ENCODE data around the gene ANTXR1. TPM values are rescaled to one million over a fixed set of nuclear protein-coding genes. Genes with fewer than 3 reads are reported as not detected.

Gene ANTXR1
- total and polyA plus RNA-seq, 2 experiments from 2014 or later: 24.0 to 36.0 TPM

- no peak for TF ChIP-seq CTCF (IDR thresholded peaks at IDR 0.05; ENCODE audit: low read depth, low read length)
Observed at GRCh38 chr2:69168144-69168813, 155.3 kb downstream of the ANTXR1 start.

DNA sequence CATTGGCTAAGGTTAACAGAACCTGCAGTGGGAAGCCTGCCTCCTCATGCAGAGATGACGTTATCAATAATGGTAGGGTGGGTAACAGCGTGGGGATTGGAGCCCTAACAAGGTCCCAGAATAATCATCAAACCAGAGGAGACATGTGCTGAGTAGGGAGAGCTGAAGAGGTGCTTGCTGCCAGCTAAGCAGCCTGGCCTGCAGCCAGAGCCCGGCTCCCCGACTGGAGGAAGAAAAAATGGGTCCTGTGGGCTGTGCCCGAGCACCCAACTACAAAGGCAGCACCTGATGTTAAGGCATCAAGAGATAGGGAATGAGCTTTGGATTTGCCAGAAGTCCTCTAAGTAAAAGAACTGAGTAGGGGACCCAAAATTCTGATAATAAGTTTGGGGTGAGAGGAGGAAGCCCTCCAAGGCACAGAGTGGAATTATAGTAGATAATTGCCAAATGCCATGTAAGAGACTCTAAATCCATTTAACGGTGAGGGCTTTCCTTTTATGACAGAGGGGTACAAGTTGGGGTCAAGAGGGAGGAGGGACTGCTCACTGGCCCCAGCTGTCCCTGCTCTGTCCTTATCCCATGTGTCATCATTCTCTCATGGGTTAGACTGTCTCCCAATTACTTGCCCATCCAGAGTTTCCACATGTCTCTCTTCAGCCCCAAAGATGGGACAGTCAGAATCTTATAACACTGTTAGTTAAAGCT is 156.1 kb downstream of the ANTXR1 start:
- no peak for DNase-seq (ENCODE audit: low read depth in 1 of 2, low spot score in 1 of 2)
- no peaks in the 10 kb centered on the region for H3K36me3 ChIP-seq
- H3K9me3 ChIP-seq (ENCODE audit: low read depth): no peaks in the 10 kb centered on the region
- no peak overlapping the region for H3K27ac ChIP-seq
- TF ChIP-seq CTCF (IDR thresholded peaks at IDR 0.05; ENCODE audit: low read depth, low read length): no peak
- no peaks in the 10 kb centered on the region for H3K27me3 ChIP-seq
- no peak overlapping the region for H3K4me3 ChIP-seq
- H3K4me1 ChIP-seq (ENCODE audit: low read depth): peaks cover 11% of the 10 kb centered on the region

More at GRCh38 chr2:69168144-69168813, 155.3 kb downstream of the ANTXR1 start:
- Histone ChIP-seq H3K9me3 (ENCODE audit: low read depth) (no peaks in the 10 kb centered on the region), H3K27ac (no peak overlapping the region), H3K4me1 (ENCODE audit: low read depth) (peaks cover 20% of the 10 kb centered on the region), H3K27me3 (no peaks in the 10 kb centered on the region), H3K36me3 (no peaks in the 10 kb centered on the region), H3K4me3 (no peak overlapping the region)
- no peak for DNase-seq (ENCODE audit: low read depth in 1 of 2, low spot score in 1 of 2)

DNA sequence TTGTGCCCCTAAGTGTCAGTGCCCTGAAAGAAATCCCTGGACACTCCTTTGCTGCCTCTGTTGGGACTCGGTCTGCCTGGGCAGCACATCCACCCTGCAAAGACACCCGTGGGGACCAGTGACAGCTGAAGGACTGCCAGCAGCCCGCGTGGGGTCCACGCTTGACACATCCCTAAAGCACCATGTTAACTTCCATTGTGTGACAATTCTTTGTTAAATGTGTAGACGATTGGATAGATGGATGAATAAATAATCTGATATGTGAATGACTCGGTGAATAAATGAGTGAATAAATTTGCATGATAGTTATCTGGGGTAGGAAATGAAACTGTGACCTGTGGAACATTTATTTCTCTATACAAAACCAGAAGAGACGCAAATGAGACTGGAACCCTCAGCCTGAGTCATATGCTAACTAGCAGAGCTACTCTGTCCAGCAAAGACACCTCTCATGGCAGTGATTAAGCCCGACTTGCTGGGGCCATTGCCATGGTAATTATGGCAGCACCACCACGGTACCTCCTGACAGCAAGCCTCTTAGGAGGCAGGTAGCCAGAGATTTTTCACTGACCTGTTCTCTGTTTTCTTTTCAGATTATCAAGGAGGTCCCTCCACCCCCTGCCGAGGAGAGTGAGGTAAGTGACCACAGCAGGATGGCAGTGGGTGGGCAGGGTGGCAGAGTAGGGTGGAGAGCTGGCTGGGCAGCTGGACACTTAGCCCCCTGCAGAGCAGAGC is 156.8 kb downstream of the ANTXR1 start:
- no peak overlapping the region for H3K27ac ChIP-seq
- no peak for DNase-seq (ENCODE audit: low read depth in 1 of 2, low spot score in 1 of 2)
- no peaks in the 10 kb centered on the region for H3K9me3 ChIP-seq (ENCODE audit: low read depth)
- no peaks in the 10 kb centered on the region for H3K36me3 ChIP-seq
- TF ChIP-seq CTCF (IDR thresholded peaks at IDR 0.05; ENCODE audit: low read depth, low read length): no peak
- H3K27me3 ChIP-seq: no peaks in the 10 kb centered on the region
- peaks cover 5% of the 10 kb centered on the region for H3K4me1 ChIP-seq (ENCODE audit: low read depth)
- no peak overlapping the region for H3K4me3 ChIP-seq

DNA sequence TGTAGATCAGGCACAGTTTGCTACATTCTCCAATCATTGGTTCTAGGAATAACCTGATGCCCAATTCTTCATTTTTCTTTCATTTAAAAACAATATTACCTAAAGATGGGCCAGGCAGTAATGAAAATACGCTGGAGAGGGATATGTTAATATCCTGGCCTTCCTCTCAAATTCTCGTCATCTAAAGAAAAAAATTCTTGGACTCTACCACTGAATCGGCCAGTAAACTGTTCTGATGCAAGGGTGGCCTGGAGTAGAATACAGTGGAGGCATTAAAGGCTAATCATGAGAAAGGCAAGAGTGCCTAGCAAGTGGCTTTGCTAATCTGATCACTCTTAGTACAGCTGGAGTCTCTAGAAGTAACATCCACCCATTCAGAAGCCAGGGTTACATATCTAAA is 157.7 kb downstream of the ANTXR1 start:
- no peak for TF ChIP-seq CTCF (IDR thresholded peaks at IDR 0.05; ENCODE audit: low read depth, low read length)
- DNase-seq (ENCODE audit: low read depth in 1 of 2, low spot score in 1 of 2): no peak
- H3K27me3 ChIP-seq: no peaks in the 10 kb centered on the region
- H3K9me3 ChIP-seq (ENCODE audit: low read depth): no peaks in the 10 kb centered on the region
- H3K4me1 ChIP-seq (ENCODE audit: low read depth): no peaks in the 10 kb centered on the region
- H3K4me3 ChIP-seq: no peak overlapping the region
- H3K27ac ChIP-seq: no peak overlapping the region
- H3K36me3 ChIP-seq: no peaks in the 10 kb centered on the region

DNA sequence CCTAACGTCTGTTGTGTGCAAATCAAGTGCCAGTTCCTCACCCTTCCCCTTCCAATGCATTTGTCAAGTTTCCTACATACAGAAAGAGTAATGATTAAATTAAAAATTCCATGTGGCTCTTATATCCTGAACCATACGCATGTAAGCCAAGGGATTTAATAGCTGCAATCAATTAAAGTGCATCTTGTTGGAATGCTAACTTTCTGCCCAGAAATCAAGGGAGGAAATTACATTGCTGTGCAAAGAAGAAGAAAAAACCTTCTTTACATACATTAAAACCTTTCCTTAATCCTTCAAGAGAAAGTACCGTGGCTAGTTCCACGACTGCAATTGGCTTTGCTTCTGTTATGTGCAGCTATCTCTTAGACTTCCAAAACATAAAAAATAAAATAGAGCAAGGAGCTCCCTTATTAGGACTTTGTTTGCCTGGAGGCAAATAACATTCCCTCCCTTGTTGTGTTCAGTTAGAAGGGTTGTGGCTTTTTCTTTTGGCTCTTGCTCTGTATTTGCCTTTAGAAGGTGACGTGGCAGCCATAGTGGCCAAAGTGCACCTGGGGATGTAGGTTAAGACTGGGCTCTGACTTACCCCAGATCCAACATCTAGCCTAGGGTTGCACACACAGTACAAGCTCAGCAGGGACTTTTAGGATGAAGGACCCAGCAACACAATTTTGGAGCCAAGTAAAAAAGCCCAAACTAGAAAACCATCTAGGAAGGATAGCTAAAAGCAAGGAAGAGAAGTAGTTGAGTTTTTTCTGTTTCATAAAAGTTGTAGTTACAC is 158.3 kb downstream of the ANTXR1 start:
- H3K9me3 ChIP-seq (ENCODE audit: low read depth): no peaks in the 10 kb centered on the region
- no peaks in the 10 kb centered on the region for H3K36me3 ChIP-seq
- DNase-seq (ENCODE audit: low read depth in 1 of 2, low spot score in 1 of 2): no peak
- no peaks in the 10 kb centered on the region for H3K4me1 ChIP-seq (ENCODE audit: low read depth)
- H3K27me3 ChIP-seq: no peaks in the 10 kb centered on the region
- TF ChIP-seq CTCF (IDR thresholded peaks at IDR 0.05; ENCODE audit: low read depth, low read length): no peak
- H3K4me3 ChIP-seq: no peak overlapping the region
- H3K27ac ChIP-seq: no peak overlapping the region
